B cell (primary cell): ENCODE results near the gene LCE3C.

ENCODE experiments used
- CTCF ChIP-seq: fragments of 200-600 bp; IDR thresholded peaks from one replicate; pipeline ENCODE4 v1.8.0; 2022; ENCODE audit warnings: antibody characterized with exemption, mild to moderate bottlenecking
- EZH2 ChIP-seq: IDR thresholded peaks from 2 replicates; pipeline ENCODE4 v1.6.1; 2012; ENCODE audit warnings: borderline replicate concordance, low read depth, mild to moderate bottlenecking, moderate library complexity, low read length; ENCODE audit not compliant: insufficient read depth, poor library complexity, severe bottlenecking

- TF ChIP-seq CTCF (no peak), EZH2 (no peak)
These were observed 34.4 kb upstream of the LCE3C start for GRCh38 chr1:152565535-152566215.
